Left ventricle myocardium inferior (tissue), 1 donor: ENCODE measurements around the gene TFF3. TPM values are rescaled to one million over a fixed set of nuclear protein-coding genes. Genes with fewer than 3 reads are reported as not detected.

Experiments
- DNase-seq: peaks from one replicate; pipeline ENCODE4 v3.0.0-alpha.2; 2020
- H3K27ac ChIP-seq: fragments of 200-600 bp; replicated peaks from 2 replicates; pipeline ENCODE4 v1.8.0; 2021
- H3K27me3 ChIP-seq: fragments of 200-600 bp; 2 replicates; pipeline ENCODE4 v1.8.0; 2021; ENCODE audit warnings: low read depth
- H3K36me3 ChIP-seq: fragments of 200-600 bp; 2 replicates; pipeline ENCODE4 v1.8.0; 2021
- H3K4me1 ChIP-seq: fragments of 200-600 bp; 2 replicates; pipeline ENCODE4 v1.8.0; 2021
- H3K4me3 ChIP-seq: fragments of 200-600 bp; 2 replicates; pipeline ENCODE4 v1.8.0; 2021; ENCODE audit warnings: mild to moderate bottlenecking, moderate library complexity
- H3K9me3 ChIP-seq: fragments of 200-600 bp; replicated peaks from 2 replicates; pipeline ENCODE4 v1.8.0; 2021
- intact Hi-C: fragments of 100-400 bp; cut with micrococcal nuclease; formaldehyde crosslinking; loops from one replicate; pipeline ENCODE4 v1.11.0; 2022
- total RNA-seq: library from RNA; stranded (reverse); fragmentation: NEBNext Ultra II Directional; extraction: Animal tissue kit (Norgen Biotek cat#: 25700); gene quantifications from one replicate; pipeline ENCODE4 v1.2.1, GENCODE V29; 2021
- TF ChIP-seq, protein P1 (sequence below): fragments of 200-600 bp; IDR thresholded peaks from 2 replicates; pipeline ENCODE4 v1.8.0; 2021; ENCODE audit warnings: antibody characterized with exemption, mild to moderate bottlenecking, borderline replicate concordance
- donor health status: DM: no; HTN: yes; CAD: no; lungs with severe emphysema.

Gene TFF3
- total RNA-seq, 1 donor from 2014 or later: 2.9 TPM

DNA sequence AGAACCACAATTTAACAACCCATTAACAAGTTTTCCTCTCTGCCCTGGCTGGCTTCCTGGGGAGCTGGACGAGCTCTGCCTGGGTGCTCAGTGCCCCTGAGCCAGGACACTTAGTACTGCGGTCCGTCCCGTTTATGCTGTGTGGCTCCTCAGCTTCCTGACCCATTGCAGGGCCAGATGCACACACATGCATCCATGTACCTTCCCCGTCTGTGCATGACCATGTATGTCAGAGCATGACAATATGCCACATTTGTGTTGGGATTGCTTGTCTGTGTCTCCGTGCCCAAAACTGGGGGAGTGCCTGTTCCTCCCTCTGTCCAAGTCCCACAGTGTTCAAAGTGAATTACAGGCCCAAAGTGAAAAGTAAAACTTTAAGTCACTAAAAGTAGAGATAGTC is 9.7 kb upstream of the TFF3 start:
- Histone ChIP-seq H3K27ac (no peak overlapping the region), H3K36me3 (no peaks in the 10 kb centered on the region), H3K27me3 (peaks cover 37% of the 10 kb centered on the region), H3K9me3 (peaks cover 13% of the 10 kb centered on the region), H3K4me3 (no peak overlapping the region), H3K4me1 (no peaks in the 10 kb centered on the region)
- DNase-seq: no peak
- intact Hi-C loops: no loop called here
- TF ChIP-seq, protein P1, sequence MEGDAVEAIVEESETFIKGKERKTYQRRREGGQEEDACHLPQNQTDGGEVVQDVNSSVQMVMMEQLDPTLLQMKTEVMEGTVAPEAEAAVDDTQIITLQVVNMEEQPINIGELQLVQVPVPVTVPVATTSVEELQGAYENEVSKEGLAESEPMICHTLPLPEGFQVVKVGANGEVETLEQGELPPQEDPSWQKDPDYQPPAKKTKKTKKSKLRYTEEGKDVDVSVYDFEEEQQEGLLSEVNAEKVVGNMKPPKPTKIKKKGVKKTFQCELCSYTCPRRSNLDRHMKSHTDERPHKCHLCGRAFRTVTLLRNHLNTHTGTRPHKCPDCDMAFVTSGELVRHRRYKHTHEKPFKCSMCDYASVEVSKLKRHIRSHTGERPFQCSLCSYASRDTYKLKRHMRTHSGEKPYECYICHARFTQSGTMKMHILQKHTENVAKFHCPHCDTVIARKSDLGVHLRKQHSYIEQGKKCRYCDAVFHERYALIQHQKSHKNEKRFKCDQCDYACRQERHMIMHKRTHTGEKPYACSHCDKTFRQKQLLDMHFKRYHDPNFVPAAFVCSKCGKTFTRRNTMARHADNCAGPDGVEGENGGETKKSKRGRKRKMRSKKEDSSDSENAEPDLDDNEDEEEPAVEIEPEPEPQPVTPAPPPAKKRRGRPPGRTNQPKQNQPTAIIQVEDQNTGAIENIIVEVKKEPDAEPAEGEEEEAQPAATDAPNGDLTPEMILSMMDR: no peak

DNA sequence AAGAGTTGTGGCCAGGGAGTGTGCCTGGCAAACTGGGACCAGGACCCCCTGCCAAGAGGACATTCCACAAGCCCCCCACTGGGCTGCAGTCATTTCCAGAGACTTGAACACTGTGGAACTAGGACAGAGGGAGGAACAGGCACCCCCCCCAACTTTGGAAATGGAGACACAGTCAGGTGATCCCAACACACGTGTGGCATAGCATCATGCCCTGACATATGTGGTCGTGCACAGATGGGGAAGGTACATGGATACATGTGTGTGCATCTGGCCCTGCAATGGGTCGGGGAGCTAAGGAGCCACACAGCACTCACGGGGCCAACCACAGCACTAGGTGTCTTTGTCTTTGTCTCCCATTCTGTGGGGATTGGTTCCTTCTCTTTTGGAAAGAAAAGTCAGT is 6.6 kb upstream of the TFF3 start:
- Histone ChIP-seq H3K27me3 (peaks cover 37% of the 10 kb centered on the region), H3K4me1 (no peaks in the 10 kb centered on the region), H3K9me3 (peaks cover 7% of the 10 kb centered on the region), H3K36me3 (no peaks in the 10 kb centered on the region), H3K4me3 (no peak overlapping the region), H3K27ac (no peak overlapping the region)
- DNase-seq: no peak
- TF ChIP-seq, protein P1: no peak
- intact Hi-C loops: no loop called here

GRCh38 chr21:42321231-42321630 is 6.0 kb upstream of the TFF3 start:
- peaks cover 7% of the 10 kb centered on the region for H3K9me3 ChIP-seq
- H3K27me3 ChIP-seq: peaks cover 37% of the 10 kb centered on the region
- no peak overlapping the region for H3K27ac ChIP-seq
- DNase-seq: no peak
- TF ChIP-seq, protein P1: no peak
- H3K4me3 ChIP-seq: no peak overlapping the region
- no peaks in the 10 kb centered on the region for H3K36me3 ChIP-seq
- no peaks in the 10 kb centered on the region for H3K4me1 ChIP-seq
- intact Hi-C loops: no loop called here

- Histone ChIP-seq H3K27me3 (peaks cover 35% of the 10 kb centered on the region), H3K27ac (no peak overlapping the region), H3K9me3 (peaks cover 5% of the 10 kb centered on the region), H3K4me1 (no peaks in the 10 kb centered on the region), H3K36me3 (no peaks in the 10 kb centered on the region), H3K4me3 (no peak overlapping the region)
- intact Hi-C loops: no loop called here
- DNase-seq: no peak
- TF ChIP-seq, protein P1: no peak
Observed at GRCh38 chr21:42320791-42321190, 5.6 kb upstream of the TFF3 start.

- no peaks in the 10 kb centered on the region for H3K9me3 ChIP-seq
- no peak overlapping the region for H3K27ac ChIP-seq
- no peaks in the 10 kb centered on the region for H3K36me3 ChIP-seq
- intact Hi-C loops: no loop called here
- DNase-seq: no peak
- H3K4me1 ChIP-seq: no peaks in the 10 kb centered on the region
- peaks cover 28% of the 10 kb centered on the region for H3K27me3 ChIP-seq
- H3K4me3 ChIP-seq: no peak overlapping the region
- TF ChIP-seq, protein P1: peak; percentile 16
Observed at GRCh38 chr21:42319851-42320572, 4.8 kb upstream of the TFF3 start.
